Kidney (tissue), 14 donors: ENCODE results near the gene PEPD. TPM values are rescaled to one million over a fixed set of nuclear protein-coding genes. Genes with fewer than 3 reads are reported as not detected.

Source experiments
- DNase-seq, 5 donors: peaks; one replicate each; pipeline ENCODE4 v3.0.0-alpha.2; 2013 to 2020
- FAIRE-seq: peaks from 2 replicates; lab custom pipeline; 2012; peaks lifted over from hg19 to GRCh38; lab: Jason Lieb, UNC
- H3K27ac ChIP-seq, 2 donors: one replicate each; pipeline ENCODE4 v1.7.0; 2013; ENCODE audit warnings: low read depth in 2 of 2, low read length in 2 of 2, inconsistent platforms in 1 of 2
- H3K27me3 ChIP-seq: one replicate; pipeline ENCODE4 v1.7.1; 2013; ENCODE audit warnings: low read length, inconsistent platforms; ENCODE audit not compliant: control insufficient read depth, insufficient read depth
- H3K36me3 ChIP-seq, 3 donors: one replicate each; pipeline versions ENCODE4 v1.7.0 to v1.7.1; 2013; ENCODE audit warnings: low read length in 3 of 3, control low read depth in 1 of 3, inconsistent platforms in 1 of 3; ENCODE audit not compliant: insufficient read depth in 3 of 3, control insufficient read depth in 2 of 3
- H3K4me1 ChIP-seq, 3 donors: one replicate each; pipeline versions ENCODE4 v1.7.0 to v1.7.1; 2013; ENCODE audit warnings: low read length in 3 of 3, inconsistent platforms in 1 of 3, low read depth in 1 of 3; ENCODE audit not compliant: control insufficient read depth in 2 of 3, insufficient read depth in 2 of 3
- H3K4me3 ChIP-seq, 3 donors: one replicate each; pipeline versions ENCODE4 v1.7.0 to v1.8.1; 2013; ENCODE audit warnings: low read length in 3 of 3, control low read depth in 1 of 3, inconsistent platforms in 1 of 3
- H3K9ac ChIP-seq, 3 donors: one replicate each; pipeline versions ENCODE4 v1.7.0 to v1.7.1; 2013; ENCODE audit warnings: low read length in 3 of 3, control low read depth in 1 of 3, inconsistent platforms in 1 of 3
- H3K9me3 ChIP-seq, 3 donors: one replicate each; pipeline versions ENCODE4 v1.7.0 to v1.7.1; 2013; ENCODE audit warnings: low read length in 3 of 3, control low read depth in 1 of 3, inconsistent platforms in 1 of 3; ENCODE audit not compliant: control insufficient read depth in 2 of 3, insufficient read depth in 1 of 3
- CTCF ChIP-seq: IDR thresholded peaks from 3 replicates; pipeline ENCODE4 v1.5.1; 2012; ENCODE audit warnings: mild to moderate bottlenecking, moderate library complexity, borderline replicate concordance; ENCODE audit not compliant: insufficient read depth; ENCODE audit errors: extremely low read depth
- intact Hi-C: fragments of 100-400 bp; cut with DNase I; formaldehyde crosslinking; loops from one replicate; pipeline ENCODE4 v1.11.1; 2022
- polyA plus RNA-seq: library from polyadenylated mRNA; stranded (reverse); fragments of 350-450 nt; fragmentation: Illumina TruSeq; extraction: RNeasy Lipid Tissue Mini Kit (QIAGEN cat#74804); gene quantifications from one replicate; pipeline ENCODE4 v1.2.3, GENCODE V29; 2014; ENCODE audit warnings: low read depth, low replicate concordance; ENCODE audit not compliant: insufficient read depth
- total RNA-seq: library from RNA; stranded (reverse); fragmentation: NEBNext Ultra II Directional; extraction: Animal tissue kit (Norgen Biotek cat#: 25700); gene quantifications from one replicate; pipeline ENCODE4 v1.2.1, GENCODE V29; 2021
- donor health status: control.
- donor health status: control.
- donor health status: control.
- donor health status: control.
- donor health status: control.
- donor health status: DM: yes; HTN: yes; CAD: no.
- donor health status: Normal renal cell carcinoma (clear cell type).

Gene PEPD
- total and polyA plus RNA-seq, 2 donors from 2014 or later, result 71.4 to 402 TPM

- Histone ChIP-seq H3K4me3 (no peak overlapping the region), H3K9ac (no peak overlapping the region), H3K27me3 (no peaks in the 10 kb centered on the region), H3K4me1 (peaks cover 0 to 18% (median 8%) of the 10 kb centered on the region in 3 donors), H3K27ac (no peak overlapping the region), H3K9me3 (no peaks in the 10 kb centered on the region), H3K36me3 (peaks cover 0 to 6% (median 5%) of the 10 kb centered on the region in 3 donors)
- DNase-seq (no peak), FAIRE-seq (no peak)
- intact Hi-C loops, result no loop called here
- TF ChIP-seq CTCF, result no peak
Observed at GRCh38 chr19:33512021-33512420, 9.6 kb downstream of the PEPD start.

GRCh38 chr19:33511346-33511745 is 10.2 kb downstream of the PEPD start:
- H3K4me1 ChIP-seq, result peaks cover 0 to 19% (median 3%) of the 10 kb centered on the region in 3 donors
- no peak overlapping the region for H3K27ac ChIP-seq
- peaks cover 0 to 6% (median 5%) of the 10 kb centered on the region in 3 donors for H3K36me3 ChIP-seq
- DNase-seq, result no peak
- H3K9ac ChIP-seq, result no peak overlapping the region
- no peak for FAIRE-seq
- H3K27me3 ChIP-seq, result no peaks in the 10 kb centered on the region
- TF ChIP-seq CTCF, result no peak
- H3K4me3 ChIP-seq, result no peak overlapping the region
- H3K9me3 ChIP-seq, result no peaks in the 10 kb centered on the region
- intact Hi-C loops, result no loop called here

- Histone ChIP-seq H3K27ac (no peak overlapping the region), H3K4me1 (peaks cover 0 to 19% (median 0%) of the 10 kb centered on the region in 3 donors), H3K36me3 (peaks cover 0 to 6% (median 5%) of the 10 kb centered on the region in 3 donors), H3K27me3 (no peaks in the 10 kb centered on the region), H3K9me3 (no peaks in the 10 kb centered on the region), H3K9ac (no peak overlapping the region), H3K4me3 (no peak overlapping the region)
- intact Hi-C loops, result no loop called here
- FAIRE-seq, result no peak
- TF ChIP-seq CTCF, result no peak
- no peak for DNase-seq
Observed at GRCh38 chr19:33510462-33511194, 11.0 kb downstream of the PEPD start.

- no peak for DNase-seq
- FAIRE-seq, result no peak
- intact Hi-C loops, result no loop called here
- H3K4me1 ChIP-seq, result peaks cover 0 to 14% (median 0%) of the 10 kb centered on the region in 3 donors
- H3K36me3 ChIP-seq, result peaks cover 0 to 6% (median 5%) of the 10 kb centered on the region in 3 donors
- no peaks in the 10 kb centered on the region for H3K27me3 ChIP-seq
- no peaks in the 10 kb centered on the region for H3K9me3 ChIP-seq
- no peak overlapping the region for H3K4me3 ChIP-seq
- H3K27ac ChIP-seq, result no peak overlapping the region
- TF ChIP-seq CTCF, result no peak
- no peak overlapping the region for H3K9ac ChIP-seq
Observed at GRCh38 chr19:33509774-33510173, 11.8 kb downstream of the PEPD start.
